HG03103 (cell line): Measurements from ENCODE around the gene ADAMTS2.

ENCODE experiments used
- ATAC-seq: cut with Tn5 transposase; IDR thresholded peaks from one replicate; pipeline ENCODE4 v1.9.1; 2021; ENCODE audit warnings: low read depth; ENCODE audit not compliant: unreplicated experiment

ADAMTS2 gene

GRCh38 chr5:179187681-179188575 is 157.3 kb downstream of the ADAMTS2 start:
- no peak for ATAC-seq

GRCh38 chr5:179187229-179187678 is 158.0 kb downstream of the ADAMTS2 start:
- no peak for ATAC-seq

- no peak for ATAC-seq
Measured at GRCh38 chr5:179186801-179187200, 158.5 kb downstream of the ADAMTS2 start.

GRCh38 chr5:179185941-179186411 is 159.3 kb downstream of the ADAMTS2 start:
- no peak for ATAC-seq

- ATAC-seq: no peak
Measured at GRCh38 chr5:179185256-179185940, 159.9 kb downstream of the ADAMTS2 start.

GRCh38 chr5:179184521-179185050 is 160.7 kb downstream of the ADAMTS2 start:
- no peak for ATAC-seq

GRCh38 chr5:179183481-179183880 is 161.8 kb downstream of the ADAMTS2 start:
- no peak for ATAC-seq

- ATAC-seq: no peak
Measured at GRCh38 chr5:179182601-179183000, 162.7 kb downstream of the ADAMTS2 start.

- no peak for ATAC-seq
Measured at GRCh38 chr5:179181988-179182387, 163.3 kb downstream of the ADAMTS2 start.

- ATAC-seq: no peak
Measured at GRCh38 chr5:179180921-179181645, 164.2 kb downstream of the ADAMTS2 start.

GRCh38 chr5:179180061-179180610 is 165.1 kb downstream of the ADAMTS2 start:
- no peak for ATAC-seq

- no peak for ATAC-seq
Measured at GRCh38 chr5:179177711-179178575, 167.3 kb downstream of the ADAMTS2 start.

- ATAC-seq: no peak
Measured at GRCh38 chr5:179176571-179177230, 168.6 kb downstream of the ADAMTS2 start.

GRCh38 chr5:179176166-179176565 is 169.1 kb downstream of the ADAMTS2 start:
- no peak for ATAC-seq

GRCh38 chr5:179171816-179172745 is 173.2 kb downstream of the ADAMTS2 start:
- no peak for ATAC-seq

GRCh38 chr5:179171251-179171815 is 173.9 kb downstream of the ADAMTS2 start:
- no peak for ATAC-seq

GRCh38 chr5:179170606-179171005 is 174.7 kb downstream of the ADAMTS2 start:
- no peak for ATAC-seq
